ENCODE results near the gene BAG3.

GRCh38 chr10:119713744-119714483 is 62.7 kb downstream of the BAG3 start:
- TF ChIP-seq CTCF (IDR thresholded peaks at IDR 0.05) (no peak), EZH2 (IDR thresholded peaks at IDR 0.05) (no peak)
